Measurements from ENCODE around the gene PALLD. TPM values are rescaled to one million over a fixed set of nuclear protein-coding genes. Genes with fewer than 3 reads are reported as not detected.
"Not testable (repeated sequence)": the region's sequence is repeated elsewhere in the genome, so short reads cannot be mapped to it uniquely, and the experiment has no call there.

PALLD gene
- total RNA-seq, 2 experiments from 2014 or later, result 2.4 to 2.8 TPM

- Mint-ChIP-seq H3K27me3 (peaks cover 8% of the 10 kb centered on the region), H3K4me1 (no peaks in the 10 kb centered on the region), H3K4me3 (no peak overlapping the region), H3K9me3 (no peaks in the 10 kb centered on the region), H3K27ac (no peak overlapping the region), H3K36me3 (ENCODE audit: low read depth) (no peaks in the 10 kb centered on the region)
- ChIA-PET CTCF (interaction anchor here (0.5 to 0.6 kb wide), 2 partner anchors 153 to 865 kb away, joined by 3 read pairs; no protein-coding TSS in a partner anchor), POLR2A (no interaction called here)
- DNase-seq, result no peak
Observed at GRCh38 chr4:168695288-168695687, 198.4 kb downstream of the PALLD start.

GRCh38 chr4:168696280-168696679 lies 199.4 kb downstream of the PALLD start:
- CTCF ChIA-PET, result interaction anchor here (0.6 kb wide), 1 partner anchor 1263 kb away, joined by 3 read pairs; no protein-coding TSS in a partner anchor
- no peaks in the 10 kb centered on the region for H3K9me3 Mint-ChIP-seq
- H3K27ac Mint-ChIP-seq, result no peak overlapping the region
- no peaks in the 10 kb centered on the region for H3K4me1 Mint-ChIP-seq
- peaks cover 8% of the 10 kb centered on the region for H3K27me3 Mint-ChIP-seq
- DNase-seq, result no peak
- POLR2A ChIA-PET, result no interaction called here
- H3K4me3 Mint-ChIP-seq, result no peak overlapping the region
- H3K36me3 Mint-ChIP-seq (ENCODE audit: low read depth), result no peaks in the 10 kb centered on the region

- ChIA-PET POLR2A (no interaction called here), CTCF (no interaction called here)
- no peaks in the 10 kb centered on the region for H3K36me3 Mint-ChIP-seq (ENCODE audit: low read depth)
- no peak overlapping the region for H3K27ac Mint-ChIP-seq
- H3K4me1 Mint-ChIP-seq, result no peaks in the 10 kb centered on the region
- peaks cover 8% of the 10 kb centered on the region for H3K27me3 Mint-ChIP-seq
- DNase-seq, result no peak
- no peak overlapping the region for H3K4me3 Mint-ChIP-seq
- H3K9me3 Mint-ChIP-seq, result no peaks in the 10 kb centered on the region
Observed at GRCh38 chr4:168696826-168697225, 200.0 kb downstream of the PALLD start.

- DNase-seq, result no peak
- Mint-ChIP-seq H3K36me3 (ENCODE audit: low read depth) (no peaks in the 10 kb centered on the region), H3K4me3 (no peak overlapping the region), H3K4me1 (no peaks in the 10 kb centered on the region), H3K27me3 (peaks cover 6% of the 10 kb centered on the region), H3K27ac (no peak overlapping the region), H3K9me3 (no peaks in the 10 kb centered on the region)
- ChIA-PET CTCF (no interaction called here), POLR2A (no interaction called here)
Observed at GRCh38 chr4:168699224-168699878, 202.5 kb downstream of the PALLD start.

DNA sequence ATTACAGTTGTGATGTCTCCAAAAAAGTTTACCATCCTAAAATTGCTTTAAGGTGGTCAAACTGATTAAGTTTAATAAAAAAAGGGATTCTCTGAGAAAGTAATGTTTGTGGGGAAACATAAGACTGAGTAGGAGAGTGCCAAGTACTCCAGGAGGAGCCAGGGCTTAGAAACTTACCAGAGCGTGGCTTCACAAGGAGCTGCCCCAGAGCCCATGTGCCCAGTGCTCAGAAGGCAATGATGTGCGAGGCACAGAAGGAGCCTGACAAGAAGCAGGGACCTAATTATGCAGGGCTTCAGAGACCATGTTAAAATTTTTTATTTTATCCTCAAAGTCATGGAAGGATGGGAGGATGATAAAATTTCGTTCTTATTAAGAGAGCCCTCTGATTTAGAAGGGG lies 204.2 kb downstream of the PALLD start:
- CTCF ChIA-PET, result no interaction called here
- POLR2A ChIA-PET, result no interaction called here

DNA sequence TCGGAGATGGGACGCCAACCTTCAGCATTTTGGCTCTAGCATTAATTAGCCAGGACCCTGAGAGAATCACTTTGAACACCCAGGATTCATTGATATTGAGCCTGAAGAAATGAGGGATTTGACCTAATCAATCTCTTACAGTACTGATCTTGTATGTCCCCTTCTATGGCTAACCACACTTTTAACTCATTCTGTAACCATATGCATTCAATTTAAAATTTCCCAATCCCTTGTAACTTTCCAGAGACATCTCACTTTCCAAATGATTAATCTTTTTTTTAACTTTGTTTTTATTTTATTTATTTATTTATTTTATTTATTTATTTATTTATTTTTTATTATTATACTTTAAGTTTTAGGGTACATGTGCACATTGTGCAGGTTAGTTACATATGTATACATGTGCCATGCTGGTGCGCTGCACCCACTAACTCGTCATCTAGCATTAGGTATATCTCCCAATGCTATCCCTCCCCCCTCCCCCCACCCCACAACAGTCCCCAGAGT lies 205.8 kb downstream of the PALLD start:
- H3K4me1 Mint-ChIP-seq; H3K27ac Mint-ChIP-seq; CTCF ChIA-PET; H3K4me3 Mint-ChIP-seq; DNase-seq; H3K36me3 Mint-ChIP-seq (ENCODE audit: low read depth); H3K27me3 Mint-ChIP-seq; POLR2A ChIA-PET; H3K9me3 Mint-ChIP-seq: not testable (repeated sequence)

More for the DNA sequence above, 204.2 kb downstream of the PALLD start:
- Mint-ChIP-seq H3K9me3 (no peaks in the 10 kb centered on the region), H3K36me3 (ENCODE audit: low read depth) (no peaks in the 10 kb centered on the region), H3K4me3 (no peak overlapping the region), H3K27ac (no peak overlapping the region), H3K4me1 (no peaks in the 10 kb centered on the region), H3K27me3 (peaks cover 4% of the 10 kb centered on the region)
- DNase-seq, result no peak

GRCh38 chr4:168705121-168705520 lies 208.3 kb downstream of the PALLD start:
- Mint-ChIP-seq H3K4me1 (no peaks in the 10 kb centered on the region), H3K27ac (no peak overlapping the region), H3K36me3 (ENCODE audit: low read depth) (no peaks in the 10 kb centered on the region), H3K27me3 (peaks cover 1% of the 10 kb centered on the region), H3K4me3 (no peak overlapping the region), H3K9me3 (no peaks in the 10 kb centered on the region)
- CTCF ChIA-PET, result no interaction called here
- POLR2A ChIA-PET, result no interaction called here
- DNase-seq, result no peak

GRCh38 chr4:168707205-168707604 lies 210.4 kb downstream of the PALLD start:
- ChIA-PET CTCF (no interaction called here), POLR2A (no interaction called here)
- Mint-ChIP-seq H3K36me3 (ENCODE audit: low read depth) (no peaks in the 10 kb centered on the region), H3K9me3 (no peaks in the 10 kb centered on the region), H3K27ac (no peak overlapping the region), H3K27me3 (peaks cover 1% of the 10 kb centered on the region), H3K4me1 (peaks cover 13% of the 10 kb centered on the region), H3K4me3 (no peak overlapping the region)
- no peak for DNase-seq

DNA sequence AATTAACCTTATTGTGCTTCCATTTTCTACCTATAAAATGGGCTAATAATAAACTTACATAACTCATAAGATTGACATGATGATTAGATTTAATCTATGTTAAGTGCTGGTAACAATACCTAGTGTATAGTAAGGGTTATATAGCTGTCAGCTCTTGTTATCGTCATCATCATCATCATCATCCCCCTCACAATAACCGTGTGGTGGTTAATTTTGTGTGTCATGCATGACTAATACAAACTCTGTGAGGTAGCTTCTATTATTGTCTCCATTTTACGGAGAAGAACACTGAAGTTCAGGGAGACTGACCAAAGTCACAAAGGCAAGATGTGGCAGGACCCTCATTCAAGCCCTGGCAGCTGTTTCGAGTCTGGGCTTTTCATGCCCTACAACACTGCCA lies 211.3 kb downstream of the PALLD start:
- DNase-seq, result no peak
- POLR2A ChIA-PET, result no interaction called here
- H3K36me3 Mint-ChIP-seq (ENCODE audit: low read depth), result no peaks in the 10 kb centered on the region
- no peak overlapping the region for H3K27ac Mint-ChIP-seq
- no peak overlapping the region for H3K4me3 Mint-ChIP-seq
- H3K27me3 Mint-ChIP-seq, result peaks cover 1% of the 10 kb centered on the region
- no peaks in the 10 kb centered on the region for H3K9me3 Mint-ChIP-seq
- CTCF ChIA-PET, result interaction anchor here (0.6 kb wide), 1 partner anchor 941 kb away, joined by 3 read pairs; no protein-coding TSS in a partner anchor
- peaks cover 14% of the 10 kb centered on the region for H3K4me1 Mint-ChIP-seq

- Mint-ChIP-seq H3K27me3 (peaks cover 3% of the 10 kb centered on the region), H3K4me1 (peaks cover 14% of the 10 kb centered on the region), H3K27ac (no peak overlapping the region), H3K9me3 (no peaks in the 10 kb centered on the region), H3K36me3 (ENCODE audit: low read depth) (no peaks in the 10 kb centered on the region), H3K4me3 (no peak overlapping the region)
- POLR2A ChIA-PET, result no interaction called here
- DNase-seq, result peak; percentile 22
- CTCF ChIA-PET, result interaction anchor here (0.7 to 1.0 kb wide), 4 partner anchors 9 to 163 kb away, joined by 3 to 4 read pairs (median 3); no protein-coding TSS in a partner anchor
Observed at GRCh38 chr4:168710353-168710946, 213.6 kb downstream of the PALLD start.

- ChIA-PET CTCF (interaction anchor here (0.6 to 1.0 kb wide), 7 partner anchors 9 to 927 kb away, joined by 3 to 4 read pairs (median 3); no protein-coding TSS in a partner anchor), POLR2A (no interaction called here)
- Mint-ChIP-seq H3K4me3 (no peak overlapping the region), H3K27me3 (peaks cover 5% of the 10 kb centered on the region), H3K27ac (peak overlapping the region; percentile 31), H3K4me1 (peaks cover 14% of the 10 kb centered on the region), H3K36me3 (ENCODE audit: low read depth) (no peaks in the 10 kb centered on the region), H3K9me3 (no peaks in the 10 kb centered on the region)
- no peak for DNase-seq
Observed at GRCh38 chr4:168711197-168712140, 214.6 kb downstream of the PALLD start.

DNA sequence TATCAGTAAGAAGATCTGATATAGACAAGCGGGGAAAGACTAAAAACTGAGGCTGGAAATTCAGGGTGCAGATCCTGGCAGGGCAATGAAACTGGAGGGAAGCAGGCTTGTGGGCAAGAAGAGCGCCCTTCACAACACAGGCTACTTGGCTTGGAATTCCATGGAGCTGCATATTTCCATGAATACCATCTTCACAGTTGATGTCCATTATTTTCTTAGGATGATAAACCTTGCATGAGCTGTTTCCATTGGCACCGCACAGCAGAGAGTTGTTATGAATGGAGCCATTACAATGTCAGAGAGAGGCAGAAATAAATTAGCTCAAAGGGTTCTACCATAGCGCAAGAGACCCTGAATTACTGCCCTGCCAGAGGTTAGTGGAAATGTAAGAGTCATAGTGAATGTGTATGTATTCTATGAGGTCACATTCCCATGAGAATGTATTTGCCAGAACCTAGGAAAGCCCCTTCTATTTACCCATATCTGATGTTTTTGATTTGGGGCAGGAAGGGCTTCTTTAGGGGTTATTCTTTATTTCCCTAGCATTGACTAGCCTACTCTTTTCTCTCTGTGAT lies 215.6 kb downstream of the PALLD start:
- Mint-ChIP-seq H3K4me3 (no peak overlapping the region), H3K4me1 (peaks cover 14% of the 10 kb centered on the region)

More for the DNA sequence above, 215.6 kb downstream of the PALLD start:
- ChIA-PET POLR2A (no interaction called here), CTCF (interaction anchor here (0.7 to 1.5 kb wide), 3 partner anchors 21 to 927 kb away, joined by 3 read pairs; no protein-coding TSS in a partner anchor)
- H3K9me3 Mint-ChIP-seq, result no peaks in the 10 kb centered on the region
- no peak overlapping the region for H3K27ac Mint-ChIP-seq
- H3K36me3 Mint-ChIP-seq (ENCODE audit: low read depth), result no peaks in the 10 kb centered on the region
- DNase-seq, result no peak
- H3K27me3 Mint-ChIP-seq, result peaks cover 6% of the 10 kb centered on the region

Data from activated CD4-positive, alpha-beta T cell treated with anti-CD3 and anti-CD28 coated beads, Interleukin-2, amount 10 ng/mL, durations not matched to agents 7 days and 5 days (primary cell).